GM21786 (cell line): ENCODE measurements around the gene DDRGK1.
"Not testable (repeated sequence)": the region's sequence is repeated elsewhere in the genome, so short reads cannot be mapped to it uniquely, and the experiment has no call there.

Experiments
- ATAC-seq: cut with Tn5 transposase; IDR thresholded peaks from one replicate; pipeline ENCODE4 v1.9.1; 2021; ENCODE audit not compliant: unreplicated experiment

Gene DDRGK1

DNA sequence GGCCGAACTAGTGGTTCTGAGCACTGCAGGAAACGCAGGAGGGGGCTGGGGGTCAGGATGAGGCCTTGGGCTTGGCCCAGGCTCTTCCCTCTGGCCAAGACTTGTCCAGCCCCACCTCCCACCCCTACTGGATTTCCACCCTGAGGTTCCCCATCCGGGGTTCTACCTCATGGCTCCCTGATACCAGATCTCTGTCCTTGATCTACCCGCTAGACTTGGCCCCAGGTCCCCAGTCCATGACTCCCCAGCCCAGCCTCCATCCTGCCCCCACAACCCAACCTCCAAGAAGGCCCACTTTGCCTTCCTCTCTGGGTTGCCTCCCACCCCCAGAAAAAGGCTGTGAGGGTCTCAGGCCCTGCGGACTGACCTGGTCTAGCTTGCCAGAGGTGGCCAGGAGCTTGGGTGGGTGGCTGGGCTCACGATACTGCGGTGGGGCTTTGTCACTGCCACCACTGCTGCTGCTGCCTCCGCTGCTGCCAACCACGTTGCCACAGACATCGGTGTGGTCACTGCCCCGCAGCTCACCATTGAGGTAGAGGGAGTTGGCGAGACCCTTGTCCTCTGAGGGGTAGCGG, 38.1 kb downstream of the DDRGK1 start:
- no peak for ATAC-seq

DNA sequence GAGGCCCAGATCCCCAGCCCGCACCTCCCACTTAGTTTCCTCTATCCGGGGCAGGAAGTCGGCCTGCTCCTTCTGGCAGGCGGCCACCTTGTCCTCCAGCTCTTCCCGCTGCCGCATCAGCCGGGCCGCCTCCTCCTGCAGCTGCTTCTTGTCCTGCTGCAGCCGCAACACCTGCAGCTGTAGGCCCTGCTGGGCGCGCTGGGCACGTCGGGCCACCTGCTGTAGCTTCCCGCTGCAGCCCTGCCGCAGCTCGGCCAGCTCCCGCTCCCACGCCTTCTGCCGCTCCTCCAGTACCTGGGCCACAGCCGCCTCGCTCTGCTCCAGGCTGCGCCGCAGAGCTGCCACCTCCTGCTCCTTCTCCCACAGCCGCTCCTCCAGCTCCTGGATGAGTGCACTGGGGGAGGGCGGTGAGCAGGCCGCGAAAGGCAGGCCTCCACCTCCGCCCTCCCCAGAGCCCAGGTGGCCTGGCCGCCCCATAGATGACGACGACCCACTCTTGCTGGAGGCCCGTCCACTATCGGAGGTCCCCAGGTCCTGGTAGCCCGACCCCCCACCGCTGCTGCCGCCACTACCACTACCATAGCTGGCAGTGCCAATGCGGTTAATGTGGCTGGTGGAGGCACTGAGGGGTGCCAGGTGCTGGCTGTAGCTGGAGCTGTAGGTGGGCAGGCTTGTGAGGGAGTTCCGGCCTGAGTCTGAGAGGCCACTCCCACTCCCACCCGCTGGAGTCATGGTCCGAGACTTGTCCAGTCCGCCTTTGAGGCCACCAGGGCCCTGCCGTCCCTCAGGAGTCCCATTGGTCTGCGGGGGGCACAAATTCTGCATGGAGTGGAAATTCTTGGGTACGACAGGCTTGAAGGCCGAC, 38.8 kb downstream of the DDRGK1 start:
- no peak for ATAC-seq

DNA sequence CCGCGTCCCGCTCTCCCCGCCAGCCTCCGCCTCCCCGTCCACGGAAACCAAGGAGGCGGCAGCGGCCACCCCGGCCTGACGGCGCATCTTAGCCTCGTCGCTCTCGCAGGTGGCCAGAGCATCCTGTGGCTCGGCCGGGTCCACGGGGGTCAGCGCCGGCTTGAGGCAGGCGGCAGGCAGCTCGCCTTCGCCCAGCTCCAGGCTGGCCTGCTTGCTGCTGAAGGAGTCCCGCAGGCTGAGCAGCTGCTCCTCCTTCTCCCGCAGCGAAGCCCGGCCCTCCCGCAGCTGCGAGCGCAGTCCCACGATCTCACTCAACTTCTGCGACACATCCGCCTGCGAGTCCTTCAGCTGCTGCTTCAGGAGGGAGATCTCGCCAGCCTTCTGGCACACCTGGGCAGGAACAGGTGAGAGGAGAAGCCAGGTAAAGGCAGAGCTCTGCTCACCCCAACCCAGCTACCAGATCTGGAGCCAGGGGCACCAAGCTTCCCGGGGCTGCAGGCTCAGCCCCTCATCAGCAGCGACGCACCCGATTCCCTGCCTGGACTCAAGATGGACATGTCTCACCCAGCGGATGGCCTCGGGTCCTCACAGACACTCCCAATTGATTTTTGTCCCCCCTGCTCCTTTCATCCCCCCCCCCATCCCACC, 39.6 kb downstream of the DDRGK1 start:
- no peak for ATAC-seq

DNA sequence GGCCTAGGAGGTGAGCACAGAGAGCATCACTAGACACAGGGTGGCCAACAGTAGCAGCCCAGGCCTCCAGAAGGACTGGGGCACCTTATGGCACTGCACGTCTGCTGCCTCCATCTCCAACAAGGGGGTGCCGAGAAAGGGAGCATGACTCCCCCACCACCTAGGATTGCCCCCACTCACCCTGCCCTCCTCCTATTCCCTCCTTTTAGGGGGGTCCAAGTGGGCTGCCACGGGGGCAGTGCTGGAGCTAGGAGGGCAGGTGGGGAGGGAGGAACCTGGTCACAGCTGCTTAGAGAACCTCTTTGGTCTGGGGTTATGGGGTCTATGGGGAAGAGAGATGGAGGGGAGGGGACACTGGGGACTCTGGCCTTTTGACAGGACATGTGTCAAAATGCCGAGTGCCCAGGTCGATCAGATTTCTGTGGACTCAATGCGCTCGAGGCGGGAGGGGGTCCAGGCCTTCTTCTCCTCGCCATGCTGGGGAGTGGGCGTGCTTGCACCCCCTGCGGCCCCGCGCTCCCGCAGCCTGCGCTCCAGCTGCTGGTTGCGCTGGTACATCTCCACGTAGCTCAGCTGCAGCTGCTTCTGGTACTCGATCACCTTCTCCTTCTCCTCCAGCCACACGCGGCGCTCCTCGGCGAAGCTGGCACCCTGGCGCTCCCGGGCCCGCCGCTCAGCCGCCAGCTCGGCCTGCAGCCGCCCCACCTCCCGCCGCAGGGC, 40.3 kb downstream of the DDRGK1 start:
- no peak for ATAC-seq

DNA sequence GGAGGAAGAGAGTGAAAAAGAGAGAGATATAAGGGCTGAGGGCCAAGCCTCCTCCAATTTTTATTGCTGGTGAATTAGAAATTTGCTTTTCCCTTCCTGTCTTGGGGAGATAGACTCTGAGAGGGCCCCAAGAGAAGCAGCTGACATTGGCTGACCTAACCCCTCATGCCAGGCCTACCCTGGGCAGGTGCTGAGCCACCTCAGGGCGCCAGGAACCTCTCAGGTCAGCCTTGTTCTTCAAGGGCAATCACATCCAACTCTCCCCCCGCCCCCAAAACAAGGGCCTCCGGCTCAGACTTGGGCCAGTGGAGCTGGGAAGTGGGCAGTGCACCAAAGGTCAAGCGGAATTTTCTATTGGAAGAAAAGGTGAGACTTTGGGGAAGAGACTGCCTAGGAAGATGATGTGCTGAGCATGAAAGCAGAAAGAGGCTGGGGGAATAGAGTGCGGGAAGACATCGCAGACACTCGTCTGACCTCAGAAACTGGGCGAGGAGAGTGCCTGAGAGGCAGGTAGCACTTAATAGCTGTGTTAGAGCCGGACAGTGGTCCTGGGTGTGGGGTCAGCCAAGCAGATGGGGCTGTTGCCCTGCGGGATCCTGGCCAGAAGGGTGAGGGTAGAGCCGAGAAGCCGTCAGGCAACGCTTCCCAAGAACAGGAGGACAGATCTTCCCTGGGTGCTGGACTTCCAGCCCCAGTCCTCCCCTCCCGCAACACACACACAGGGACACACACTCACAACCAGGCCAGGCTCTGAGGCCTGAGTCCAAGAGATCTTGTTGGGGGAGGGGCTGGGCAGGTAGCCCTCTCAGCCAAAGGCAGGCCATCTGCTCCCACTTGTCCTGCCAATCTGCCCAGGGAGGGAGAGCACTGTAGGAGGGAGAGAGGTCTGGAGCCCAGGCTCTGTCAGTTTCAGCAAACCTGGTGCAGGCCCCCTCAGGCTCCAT, 41.1 kb downstream of the DDRGK1 start:
- no peak for ATAC-seq

DNA sequence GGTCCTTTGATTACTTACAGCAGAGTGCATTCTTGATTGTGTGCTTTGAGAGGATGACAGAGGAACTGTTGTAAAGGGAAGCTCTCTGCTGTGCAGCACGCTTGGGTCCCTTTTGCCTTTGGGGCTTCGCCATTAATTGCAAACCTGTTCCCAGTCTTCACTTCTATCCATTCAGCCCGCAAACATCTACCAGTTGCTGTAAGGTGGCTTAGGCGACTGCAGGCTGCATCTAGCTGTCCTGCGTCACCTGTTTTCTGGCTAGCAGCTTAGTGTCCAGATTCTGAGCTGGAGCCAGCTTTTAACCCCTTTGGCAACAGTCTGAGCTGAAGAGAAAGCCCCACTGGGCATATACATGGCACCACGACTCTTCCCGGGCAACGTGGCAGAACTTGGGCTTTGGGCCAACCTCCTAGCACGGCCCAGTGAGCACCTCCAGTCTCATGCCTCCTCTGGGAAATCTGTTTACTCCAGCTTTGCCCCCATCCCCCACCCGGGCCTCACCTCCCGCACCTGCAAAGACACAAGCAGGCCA, 42.3 kb downstream of the DDRGK1 start:
- ATAC-seq = no peak

DNA sequence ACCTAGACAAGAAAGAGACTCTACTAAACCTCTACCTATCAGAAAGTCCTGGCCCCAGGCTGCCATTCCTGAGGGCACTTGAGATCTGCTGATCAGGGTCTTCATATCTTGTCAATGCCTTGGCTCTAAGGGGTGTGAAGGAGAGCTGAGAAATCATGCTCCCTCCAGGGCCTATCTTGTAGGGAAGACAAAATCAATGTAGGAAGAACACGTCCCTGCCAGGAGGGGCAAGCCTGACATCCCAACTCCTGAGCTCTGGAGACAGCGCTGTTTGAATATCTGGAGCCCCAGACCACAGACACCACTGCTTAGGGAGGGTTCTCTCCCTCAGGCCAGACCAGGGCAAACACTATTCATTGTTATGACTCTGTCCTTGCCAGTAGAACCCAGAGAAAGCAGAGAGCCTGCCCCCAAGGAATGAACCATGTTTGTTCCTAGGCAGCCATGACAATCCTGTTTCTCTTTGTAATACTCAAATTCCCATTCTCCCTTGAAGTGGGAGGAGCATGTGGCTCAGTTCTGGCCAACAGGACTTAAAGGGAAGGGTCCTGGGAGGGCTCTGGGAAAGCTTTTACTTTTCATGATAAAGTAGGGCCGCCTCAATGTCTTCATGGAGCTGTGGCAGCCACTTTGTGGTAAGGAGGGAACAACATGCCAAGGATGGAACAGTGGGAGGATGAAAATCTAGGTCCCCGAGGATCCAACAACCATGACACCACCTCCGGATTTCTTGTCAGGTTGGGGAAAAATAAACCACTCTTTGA, 43.0 kb downstream of the DDRGK1 start:
- ATAC-seq = no peak

DNA sequence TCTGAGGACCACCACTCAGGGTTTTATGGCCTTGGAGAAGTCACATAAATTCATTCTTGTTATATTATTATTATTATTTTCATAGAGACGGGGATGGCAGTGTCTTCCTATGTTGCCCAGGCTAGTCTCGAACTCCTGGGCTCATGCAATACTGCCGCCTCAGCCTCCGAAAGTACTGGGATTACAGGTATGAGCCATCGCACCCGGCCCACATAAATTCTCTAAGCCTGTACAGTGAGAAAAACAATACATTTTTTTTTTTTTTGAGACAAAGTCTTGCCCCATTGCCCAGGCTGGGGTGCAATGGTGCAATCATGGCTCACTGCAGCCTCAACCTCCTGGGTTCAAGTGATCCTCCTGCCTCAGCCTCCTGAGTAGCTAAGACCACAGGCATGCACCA, 44.1 kb downstream of the DDRGK1 start:
- ATAC-seq = no peak

DNA sequence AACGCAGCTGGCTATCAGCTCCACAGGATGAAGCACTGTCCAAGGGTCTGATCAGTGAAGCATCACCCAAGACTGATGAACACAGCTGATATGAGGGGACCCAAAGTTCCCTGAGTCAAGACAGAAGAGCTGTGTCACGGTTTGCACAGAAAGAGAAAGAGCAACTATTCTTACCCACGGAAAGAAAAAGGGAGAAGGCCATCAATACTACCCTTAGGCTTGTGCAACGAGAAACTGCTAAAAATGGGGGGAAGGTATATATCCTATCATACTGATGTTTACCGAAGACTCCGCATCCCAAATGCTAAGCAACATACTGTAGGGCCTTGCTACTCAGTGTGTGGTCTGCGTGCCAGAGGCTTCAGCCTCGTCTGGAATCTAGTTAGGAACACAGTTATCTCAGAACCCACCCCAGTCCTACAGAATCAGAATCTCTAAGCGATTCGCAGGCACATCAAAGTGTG, 45.5 kb downstream of the DDRGK1 start:
- no peak for ATAC-seq

DNA sequence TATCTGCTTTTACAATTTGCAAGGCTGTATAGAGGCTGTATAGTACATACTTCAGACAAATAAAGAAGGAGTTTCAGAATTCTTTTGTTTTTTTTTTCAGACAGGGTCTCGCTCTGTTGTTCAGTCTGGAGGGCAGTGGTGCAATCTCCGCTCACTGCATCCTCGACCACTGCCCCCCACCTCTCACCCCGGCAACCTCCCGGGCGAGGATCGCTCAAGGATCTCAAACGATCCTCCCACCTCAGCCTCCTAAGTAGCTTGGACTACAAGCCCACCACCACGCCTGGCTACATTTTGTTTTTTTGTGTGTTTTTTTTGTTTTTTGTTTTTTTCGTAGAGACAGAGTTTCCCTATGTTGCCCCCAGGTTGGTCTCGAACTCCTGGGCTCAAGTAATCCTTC, 46.7 kb downstream of the DDRGK1 start:
- ATAC-seq = no peak

DNA sequence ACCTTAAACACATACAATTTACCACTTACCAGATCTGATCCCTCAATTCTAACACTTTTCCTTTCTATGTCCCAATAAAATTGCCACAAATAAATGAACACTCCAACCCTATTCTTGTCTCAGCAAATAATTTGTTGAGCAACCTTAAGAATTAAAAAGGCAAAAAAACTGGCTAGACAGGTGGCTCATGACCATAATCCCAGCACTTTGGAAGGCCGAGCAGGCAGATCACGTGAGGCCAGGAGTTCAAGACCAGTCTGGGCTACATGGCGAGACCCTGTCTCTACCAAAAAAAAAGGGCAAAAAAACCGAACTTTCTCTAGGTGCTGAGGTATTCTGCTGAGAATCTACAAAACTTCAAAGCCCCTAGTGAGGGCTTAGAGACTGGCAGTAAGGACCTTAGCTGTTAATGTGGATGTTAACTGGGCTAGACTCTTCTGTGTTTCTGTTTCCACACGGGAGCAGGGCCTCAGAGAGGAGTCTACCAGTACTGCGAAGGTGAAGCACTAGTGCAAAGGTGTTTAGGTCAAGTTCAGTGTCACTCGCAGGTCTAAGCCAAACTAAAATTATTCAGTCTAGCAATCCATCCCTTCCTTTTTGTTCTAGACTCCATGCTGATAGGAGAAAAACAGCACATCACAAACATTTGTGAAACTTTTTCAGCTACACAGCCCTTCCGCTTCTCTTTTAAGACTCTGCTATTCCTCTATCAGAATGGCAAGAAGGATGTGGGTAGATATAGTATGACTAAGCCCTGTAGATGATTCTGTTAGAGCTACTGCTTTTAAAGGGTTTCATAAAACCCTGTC, 47.5 kb downstream of the DDRGK1 start:
- ATAC-seq = peak; percentile 76

DNA sequence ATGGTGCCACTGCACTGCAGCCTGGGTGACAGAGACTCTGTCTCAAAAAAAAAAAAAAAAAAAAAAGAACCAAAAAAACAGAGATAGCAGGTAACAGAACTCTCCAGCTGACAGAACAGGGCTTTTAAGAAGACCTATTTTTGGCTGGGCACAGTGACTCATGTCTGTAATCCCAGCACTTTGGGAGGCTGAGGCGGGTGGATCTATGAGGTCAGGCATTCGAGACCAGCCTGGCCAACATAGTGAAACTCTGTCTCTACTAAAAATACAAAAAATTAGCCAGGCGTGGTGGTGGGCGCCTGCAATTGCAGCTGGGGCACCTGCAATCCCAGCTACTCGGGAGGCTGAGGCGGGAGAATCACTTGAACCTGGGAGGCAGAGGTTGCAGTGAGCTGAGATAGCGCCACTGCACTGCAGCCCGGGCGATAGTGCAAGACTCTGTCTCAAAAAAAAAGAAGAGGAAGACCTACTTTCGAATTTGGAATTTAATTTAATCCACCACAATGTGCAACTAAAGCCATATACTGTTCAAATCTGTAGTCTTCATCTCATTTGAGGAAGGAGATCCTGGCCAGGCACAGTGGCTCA, 52.3 kb downstream of the DDRGK1 start:
- ATAC-seq = not testable (repeated sequence)

DNA sequence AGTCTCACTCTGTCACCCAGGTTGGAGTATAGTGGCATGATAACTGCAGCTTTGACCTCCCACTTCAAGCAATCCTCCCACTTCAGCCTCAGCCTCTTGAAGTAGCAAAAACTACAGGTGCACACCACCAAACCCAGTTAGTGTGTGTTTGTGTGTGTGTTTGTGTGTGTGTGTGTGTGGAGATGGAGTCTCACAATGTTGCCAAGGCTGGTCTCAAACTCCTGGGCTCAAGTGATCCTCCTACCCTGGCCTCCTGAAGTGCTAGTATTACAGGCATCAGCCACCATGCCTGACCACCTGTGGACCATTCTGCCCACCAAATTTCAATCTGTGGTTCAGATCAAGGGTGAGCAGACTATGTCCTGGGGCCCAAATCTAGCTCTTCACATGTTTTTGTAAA, 53.6 kb downstream of the DDRGK1 start:
- no peak for ATAC-seq

DNA sequence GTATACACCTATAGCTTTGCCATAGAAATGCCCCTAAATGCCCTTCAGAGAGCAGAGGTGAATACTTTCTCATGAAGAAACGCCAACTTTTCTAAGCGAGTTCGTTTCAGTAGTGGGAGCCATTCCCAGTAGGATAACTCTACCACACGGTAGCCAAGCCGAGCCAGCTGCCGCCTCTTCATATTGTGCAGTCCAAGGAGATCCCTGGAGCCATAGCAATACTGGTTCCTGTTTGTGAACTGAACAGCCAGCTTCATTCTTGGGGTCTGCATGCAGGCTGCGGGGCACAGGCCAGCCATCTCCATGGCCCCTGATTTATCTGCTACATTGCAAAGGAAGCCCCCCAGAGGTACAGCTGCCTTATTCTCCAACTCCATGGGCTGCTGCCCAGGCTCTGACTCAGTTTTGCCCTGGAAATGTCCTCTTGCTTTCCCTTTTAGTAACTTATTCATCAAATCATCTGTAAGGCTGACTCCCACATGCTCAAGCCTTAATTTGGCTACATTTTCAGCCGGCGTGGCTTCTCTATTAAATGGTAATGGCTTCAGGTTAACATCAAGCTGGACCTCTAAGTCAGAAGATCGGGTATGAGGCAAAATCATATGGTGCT, 57.6 kb downstream of the DDRGK1 start:
- no peak for ATAC-seq

DNA sequence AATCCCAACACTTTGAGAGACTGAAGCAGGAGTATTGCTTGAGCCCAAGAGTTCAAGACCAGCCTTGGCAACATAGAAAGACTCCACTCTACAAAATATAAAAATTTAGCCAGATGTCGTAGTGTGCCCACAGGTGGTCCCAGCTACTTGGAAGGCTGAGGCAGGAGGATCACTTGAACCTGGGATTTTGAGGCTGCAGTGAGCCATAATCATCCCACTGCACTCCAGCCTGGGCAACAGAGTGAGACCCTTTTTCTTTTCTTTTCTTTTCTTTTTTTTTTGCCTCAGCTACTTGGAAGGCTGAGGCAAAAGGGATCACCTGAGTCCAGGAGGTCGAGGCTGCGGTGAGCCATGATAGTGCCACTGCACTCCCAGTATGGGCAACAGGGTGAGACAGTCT, 62.7 kb downstream of the DDRGK1 start:
- no peak for ATAC-seq
